A549 (cell line): ENCODE measurements around the gene SMTNL2.

Experiments used
- CTCF ChIP-seq: fragments of >200 bp; sonication (Bioruptor Twin); formaldehyde crosslinking; IDR thresholded peaks from 3 replicates; pipeline ENCODE4 v1.5.1; 2016
- ELK1 ChIP-seq: fragments of 150-350 bp; IDR thresholded peaks from 2 replicates; pipeline ENCODE4 v1.6.1; 2014; ENCODE audit warnings: low read depth, mild to moderate bottlenecking, low read length
- EP300 ChIP-seq, 2 experiments: fragments of >200 bp; sonication (Bioruptor Twin); formaldehyde crosslinking; IDR thresholded peaks; 2 replicates in 1 of 2; 3 replicates in 1 of 2; pipeline ENCODE4 v1.6.1; 2016 to 2017
- MAZ ChIP-seq: fragments of 150-350 bp; IDR thresholded peaks from 2 replicates; pipeline ENCODE4 v1.6.1; 2014; ENCODE audit warnings: antibody characterized with exemption, low read depth, low read length, borderline replicate concordance
- MYC ChIP-seq: IDR thresholded peaks from 2 replicates; pipeline ENCODE4 v1.6.1; 2012; ENCODE audit warnings: mild to moderate bottlenecking, inconsistent platforms, low read length, improper control_type of control experiment, borderline replicate concordance
- POLR2A ChIP-seq: IDR thresholded peaks from 2 replicates; pipeline ENCODE4 v1.6.1; 2012; ENCODE audit warnings: mild to moderate bottlenecking, low read length
- POLR2AphosphoS2 ChIP-seq: conservative IDR thresholded peaks from 2 replicates; pipeline ENCODE4 v1.6.1; 2012; ENCODE audit warnings: low read length, improper control_type of control experiment, inconsistent platforms
- RAD21 ChIP-seq, 2 experiments: fragments of >200 bp in 1 of 2; sonication (Bioruptor Twin) in 1 of 2; formaldehyde crosslinking in 1 of 2; IDR thresholded peaks in 1 of 2; conservative IDR thresholded peaks in 1 of 2; 2 replicates in 1 of 2; 3 replicates in 1 of 2; pipeline ENCODE4 v1.6.1; 2012 to 2018; ENCODE audit warnings: inconsistent platforms in 1 of 2
- REST ChIP-seq: fragments of 200-600 bp; sonication (generic); IDR thresholded peaks from 2 replicates; pipeline ENCODE4 v1.6.1; 2016; ENCODE audit warnings: antibody characterized with exemption, mild to moderate bottlenecking, moderate library complexity
- RFX5 ChIP-seq: fragments of 450-650 bp; IDR thresholded peaks from 2 replicates; pipeline ENCODE4 v1.7.1; 2014; ENCODE audit warnings: antibody characterized with exemption, mild to moderate bottlenecking, moderate library complexity
- TP53 ChIP-seq: fragments of 250-450 bp; sonication (Bioruptor Pico); IDR thresholded peaks from 2 replicates; pipeline ENCODE4 v1.5.0; 2021; ENCODE audit warnings: mild to moderate bottlenecking, moderate library complexity
- USF2 ChIP-seq: fragments of 450-650 bp; IDR thresholded peaks from 2 replicates; pipeline ENCODE4 v1.6.1; 2014; ENCODE audit warnings: antibody characterized with exemption

GRCh38 chr17:4573115-4573514, 11.2 kb upstream of the SMTNL2 start:
- TF ChIP-seq EP300 (IDR thresholded peaks at IDR 0.05) (no peak), RAD21 (conservative IDR thresholded peaks at IDR 0.05 in 1 of 2, IDR thresholded peaks at IDR 0.05 in 1 of 2) (no peak), TP53 (no peak), MAZ (no peak), CTCF (no peak), POLR2A (no peak), RFX5 (no peak), MYC (no peak), REST (no peak), POLR2AphosphoS2 (no peak), USF2 (no peak), ELK1 (no peak)
